RWPE2 (cell line): ENCODE measurements around the gene ACTR3.

Source experiments
- ATAC-seq: fragments of 200-7000 bp; cut with Tn5 transposase; 3 replicates; pipeline ENCODE4 v1.9.1; 2021; ENCODE audit warnings: low read depth
- DNase-seq: peaks from one replicate; pipeline ENCODE4 v3.0.0-alpha.2; 2020; ENCODE audit warnings: low spot score
- H3K27ac ChIP-seq: fragments of 450-650 bp; 2 replicates; pipeline ENCODE4 v1.5.1; 2017; ENCODE audit warnings: mild to moderate bottlenecking; ENCODE audit not compliant: poor library complexity, severe bottlenecking
- H3K27me3 ChIP-seq: fragments of 250-450 bp; sonication (Bioruptor Pico); 2 replicates; pipeline ENCODE4 v1.5.1; 2021; ENCODE audit warnings: mild to moderate bottlenecking, moderate library complexity; ENCODE audit not compliant: insufficient read depth, poor library complexity, severe bottlenecking
- H3K36me3 ChIP-seq: fragments of 250-450 bp; sonication (Bioruptor Pico); 2 replicates; pipeline ENCODE4 v1.5.1; 2020; ENCODE audit warnings: low read depth, mild to moderate bottlenecking, moderate library complexity
- H3K4me1 ChIP-seq: fragments of 250-450 bp; sonication (Bioruptor Pico); 2 replicates; pipeline ENCODE4 v1.5.1; 2021; ENCODE audit warnings: mild to moderate bottlenecking, moderate library complexity; ENCODE audit not compliant: insufficient read depth, poor library complexity, severe bottlenecking
- H3K4me3 ChIP-seq: fragments of 250-450 bp; sonication (Bioruptor Pico); 2 replicates; pipeline ENCODE4 v1.5.1; 2021; ENCODE audit warnings: mild to moderate bottlenecking, moderate library complexity; ENCODE audit not compliant: severe bottlenecking
- H3K9me3 ChIP-seq: fragments of 250-450 bp; sonication (Bioruptor Pico); 2 replicates; pipeline ENCODE4 v1.5.1; 2021; ENCODE audit warnings: mild to moderate bottlenecking, moderate library complexity; ENCODE audit not compliant: severe bottlenecking
- CTCF ChIP-seq: fragments of 450-650 bp; IDR thresholded peaks from one replicate; pipeline ENCODE4 v1.5.1; 2017; ENCODE audit warnings: mild to moderate bottlenecking, moderate library complexity; ENCODE audit not compliant: poor library complexity, severe bottlenecking

ACTR3 gene

GRCh38 chr2:113980946-113981345 is 91.1 kb downstream of the ACTR3 start:
- H3K27ac ChIP-seq = no peak overlapping the region
- ATAC-seq (no peak), DNase-seq (no peak)
- no peak overlapping the region for H3K4me3 ChIP-seq
- no peaks in the 10 kb centered on the region for H3K27me3 ChIP-seq
- no peak for TF ChIP-seq CTCF
- no peaks in the 10 kb centered on the region for H3K9me3 ChIP-seq
- H3K36me3 ChIP-seq = no peaks in the 10 kb centered on the region
- no peaks in the 10 kb centered on the region for H3K4me1 ChIP-seq

- Histone ChIP-seq H3K27me3 (no peaks in the 10 kb centered on the region), H3K4me1 (no peaks in the 10 kb centered on the region), H3K36me3 (no peaks in the 10 kb centered on the region), H3K27ac (no peak overlapping the region), H3K9me3 (no peaks in the 10 kb centered on the region), H3K4me3 (no peak overlapping the region)
- TF ChIP-seq CTCF = no peak
- DNase-seq = no peak
- no peak for ATAC-seq
Observed at GRCh38 chr2:113981404-113982134, 91.7 kb downstream of the ACTR3 start.

- Histone ChIP-seq H3K9me3 (no peaks in the 10 kb centered on the region), H3K4me3 (no peak overlapping the region), H3K36me3 (no peaks in the 10 kb centered on the region), H3K4me1 (no peaks in the 10 kb centered on the region), H3K27me3 (no peaks in the 10 kb centered on the region), H3K27ac (no peak overlapping the region)
- no peak for DNase-seq
- ATAC-seq = no peak
- TF ChIP-seq CTCF = no peak
Observed at GRCh38 chr2:113985554-113986397, 95.9 kb downstream of the ACTR3 start.

GRCh38 chr2:113986762-113987290 is 96.9 kb downstream of the ACTR3 start:
- TF ChIP-seq CTCF = no peak
- DNase-seq (no peak), ATAC-seq (no peak)
- Histone ChIP-seq H3K27ac (no peak overlapping the region), H3K4me1 (no peaks in the 10 kb centered on the region), H3K36me3 (no peaks in the 10 kb centered on the region), H3K9me3 (no peaks in the 10 kb centered on the region), H3K4me3 (no peak overlapping the region), H3K27me3 (no peaks in the 10 kb centered on the region)

GRCh38 chr2:113992090-113992489 is 102.2 kb downstream of the ACTR3 start:
- no peak for ATAC-seq
- no peak for TF ChIP-seq CTCF
- DNase-seq = no peak

More at GRCh38 chr2:113992090-113992489, 102.2 kb downstream of the ACTR3 start:
- no peak overlapping the region for H3K27ac ChIP-seq
- H3K4me3 ChIP-seq = no peak overlapping the region
- H3K27me3 ChIP-seq = no peaks in the 10 kb centered on the region
- no peaks in the 10 kb centered on the region for H3K4me1 ChIP-seq
- H3K36me3 ChIP-seq = no peaks in the 10 kb centered on the region
- H3K9me3 ChIP-seq = no peaks in the 10 kb centered on the region
